BLaER1 (cell line): ENCODE data around the gene DDX49.

ENCODE experiments used
- H3K27ac ChIP-seq: shearing (Covaris generic); formaldehyde crosslinking; 2 replicates; pipeline ENCODE4 v1.8.1; 2022
- H3K27me3 ChIP-seq: shearing (Covaris generic); formaldehyde crosslinking; 2 replicates; pipeline ENCODE4 v1.8.1; 2022
- H3K36me3 ChIP-seq: shearing (Covaris generic); formaldehyde crosslinking; 2 replicates; pipeline ENCODE4 v1.8.1; 2022
- H3K4me1 ChIP-seq: shearing (Covaris generic); formaldehyde crosslinking; 2 replicates; pipeline ENCODE4 v1.8.1; 2022
- H3K4me2 ChIP-seq: shearing (Covaris generic); formaldehyde crosslinking; 2 replicates; pipeline ENCODE4 v1.8.1; 2022
- H3K4me3 ChIP-seq: shearing (Covaris generic); formaldehyde crosslinking; 2 replicates; pipeline ENCODE4 v1.8.1; 2022
- H3K9ac ChIP-seq: shearing (Covaris generic); formaldehyde crosslinking; 2 replicates; pipeline ENCODE4 v1.8.1; 2022
- H3K9me3 ChIP-seq: shearing (Covaris generic); formaldehyde crosslinking; 2 replicates; pipeline ENCODE4 v1.8.1; 2022
- H4K20me1 ChIP-seq: shearing (Covaris generic); formaldehyde crosslinking; 2 replicates; pipeline ENCODE4 v1.8.1; 2022
- Cebpa-rat ChIP-seq: shearing (Covaris generic); IDR thresholded peaks from 2 replicates; pipeline ENCODE4 v1.8.1; 2022

Gene DDX49

GRCh38 chr19:18922228-18922985 lies 2.9 kb downstream of the DDX49 start:
- Histone ChIP-seq H3K4me2 (no peak overlapping the region), H3K4me1 (peaks cover 23% of the 10 kb centered on the region), H3K9me3 (no peaks in the 10 kb centered on the region), H3K4me3 (no peak overlapping the region), H4K20me1 (peaks cover 60% of the 10 kb centered on the region), H3K36me3 (peaks cover 70% of the 10 kb centered on the region), H3K9ac (no peak overlapping the region), H3K27ac (no peak overlapping the region), H3K27me3 (no peaks in the 10 kb centered on the region)
- no peak for TF ChIP-seq Cebpa-rat

GRCh38 chr19:18924684-18925213 lies 5.2 kb downstream of the DDX49 start:
- peaks cover 12% of the 10 kb centered on the region for H3K4me1 ChIP-seq
- no peaks in the 10 kb centered on the region for H3K27me3 ChIP-seq
- H3K9me3 ChIP-seq: no peaks in the 10 kb centered on the region
- no peak overlapping the region for H3K27ac ChIP-seq
- no peak for TF ChIP-seq Cebpa-rat
- H3K36me3 ChIP-seq: peaks cover 94% of the 10 kb centered on the region
- H3K4me2 ChIP-seq: no peak overlapping the region
- no peak overlapping the region for H3K4me3 ChIP-seq
- H4K20me1 ChIP-seq: peaks cover 78% of the 10 kb centered on the region
- H3K9ac ChIP-seq: no peak overlapping the region

- Histone ChIP-seq H4K20me1 (peaks cover 63% of the 10 kb centered on the region), H3K4me2 (no peak overlapping the region), H3K9ac (no peak overlapping the region), H3K27me3 (no peaks in the 10 kb centered on the region), H3K4me3 (no peak overlapping the region), H3K4me1 (peaks cover 5% of the 10 kb centered on the region; the same call in 1 of the 2 replicates), H3K9me3 (no peaks in the 10 kb centered on the region), H3K27ac (no peak overlapping the region), H3K36me3 (peaks cover 91% of the 10 kb centered on the region)
- no peak for TF ChIP-seq Cebpa-rat
Measured at GRCh38 chr19:18928018-18928805, 8.7 kb downstream of the DDX49 start.

GRCh38 chr19:18929311-18929710 lies 9.8 kb downstream of the DDX49 start:
- Histone ChIP-seq H3K27me3 (no peaks in the 10 kb centered on the region), H3K36me3 (peaks cover 91% of the 10 kb centered on the region), H3K4me1 (peaks cover 7% of the 10 kb centered on the region; the same call in 1 of the 2 replicates), H3K9ac (no peak overlapping the region), H3K27ac (no peak overlapping the region), H3K4me2 (no peak overlapping the region), H3K4me3 (no peak overlapping the region), H4K20me1 (peaks cover 54% of the 10 kb centered on the region), H3K9me3 (no peaks in the 10 kb centered on the region)
- TF ChIP-seq Cebpa-rat: no peak

- Histone ChIP-seq H3K9me3 (no peaks in the 10 kb centered on the region), H3K4me3 (no peak overlapping the region), H3K27ac (no peak overlapping the region), H3K27me3 (no peaks in the 10 kb centered on the region), H3K36me3 (peaks cover 90% of the 10 kb centered on the region), H3K4me1 (peaks cover 7% of the 10 kb centered on the region; the same call in 1 of the 2 replicates), H3K4me2 (no peak overlapping the region), H3K9ac (no peak overlapping the region), H4K20me1 (peaks cover 37% of the 10 kb centered on the region)
- TF ChIP-seq Cebpa-rat: no peak
Measured at GRCh38 chr19:18931316-18932162, 12.0 kb downstream of the DDX49 start.

- no peak overlapping the region for H3K4me3 ChIP-seq
- no peak overlapping the region for H3K27ac ChIP-seq
- H3K36me3 ChIP-seq: peaks cover 89% of the 10 kb centered on the region
- no peaks in the 10 kb centered on the region for H3K27me3 ChIP-seq
- no peak for TF ChIP-seq Cebpa-rat
- peaks cover 7% of the 10 kb centered on the region; the same call in 1 of the 2 replicates for H3K4me1 ChIP-seq
- no peak overlapping the region for H3K9ac ChIP-seq
- H4K20me1 ChIP-seq: peaks cover 37% of the 10 kb centered on the region
- H3K4me2 ChIP-seq: peak overlapping the region; percentile 68
- H3K9me3 ChIP-seq: no peaks in the 10 kb centered on the region
Measured at GRCh38 chr19:18932216-18932841, 12.8 kb downstream of the DDX49 start.

GRCh38 chr19:18933297-18933696 lies 13.8 kb downstream of the DDX49 start:
- no peak overlapping the region for H3K9ac ChIP-seq
- H3K27me3 ChIP-seq: no peaks in the 10 kb centered on the region
- TF ChIP-seq Cebpa-rat: no peak
- H3K27ac ChIP-seq: no peak overlapping the region
- peak overlapping the region; percentile 51 for H3K4me2 ChIP-seq
- H3K9me3 ChIP-seq: no peaks in the 10 kb centered on the region
- peaks cover 89% of the 10 kb centered on the region for H3K36me3 ChIP-seq
- peaks cover 30% of the 10 kb centered on the region for H4K20me1 ChIP-seq
- no peak overlapping the region for H3K4me3 ChIP-seq
- peaks cover 7% of the 10 kb centered on the region; the same call in 1 of the 2 replicates for H3K4me1 ChIP-seq

- H3K4me2 ChIP-seq: peak overlapping the region; percentile 98
- no peak overlapping the region for H3K27ac ChIP-seq
- peak overlapping the region; percentile 93; the same call in 1 of the 2 replicates for H3K4me3 ChIP-seq
- peaks cover 45% of the 10 kb centered on the region for H3K36me3 ChIP-seq
- TF ChIP-seq Cebpa-rat: no peak
- peaks cover 12% of the 10 kb centered on the region for H4K20me1 ChIP-seq
- H3K4me1 ChIP-seq: peaks cover 17% of the 10 kb centered on the region
- no peaks in the 10 kb centered on the region for H3K9me3 ChIP-seq
- no peak overlapping the region for H3K9ac ChIP-seq
- no peaks in the 10 kb centered on the region for H3K27me3 ChIP-seq
Measured at GRCh38 chr19:18939163-18939562, 19.6 kb downstream of the DDX49 start.
